ENCODE results near the gene POC1A. TPM values are rescaled to one million over a fixed set of nuclear protein-coding genes. Genes with fewer than 3 reads are reported as not detected.

POC1A gene
- total and polyA plus RNA-seq, 2 donors (not counting 3 experiments of a cell fraction or from before 2014, with no cell fraction given) = 14.8 to 19.4 TPM

DNA sequence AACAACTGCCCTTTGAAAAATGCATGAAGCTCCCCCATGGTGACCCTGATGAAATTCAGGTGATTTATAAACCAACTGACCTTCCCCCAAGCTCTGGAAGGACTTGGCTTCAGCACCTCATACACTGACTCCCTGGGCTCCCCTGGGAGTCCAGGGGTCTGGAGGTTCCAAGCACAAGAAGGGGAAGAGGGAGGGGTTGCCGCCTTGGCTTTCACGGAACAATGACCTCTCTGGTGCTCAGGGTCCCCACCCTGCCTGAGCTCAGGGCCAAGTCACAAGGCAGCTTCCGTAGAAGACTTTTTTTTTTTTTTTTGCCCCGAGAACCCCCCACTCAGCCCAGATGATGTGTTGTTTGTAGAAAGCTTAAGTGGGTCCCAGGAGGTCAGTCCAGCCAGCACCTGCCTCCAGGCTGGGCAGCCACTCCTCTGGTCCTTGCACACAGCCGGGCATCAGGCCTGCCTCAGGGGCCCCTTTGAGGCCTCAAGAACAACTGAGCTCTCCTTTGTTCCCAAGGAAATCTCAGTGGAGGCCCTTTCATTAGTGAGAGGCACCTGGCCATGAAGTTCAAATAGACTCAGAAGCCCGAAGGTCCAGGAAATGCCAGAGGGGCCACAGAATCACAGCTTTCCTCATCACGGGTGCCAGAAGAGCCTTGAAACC lies 29.7 kb upstream of the POC1A start:
- ChIA-PET CTCF (interaction anchor here (1.0 to 2.2 kb wide), 2 partner anchors 9 to 13 kb away, joined by 3 to 5 read pairs; no protein-coding TSS in a partner anchor), POLR2A (no interaction called here)
- intact Hi-C loops (cut with micrococcal nuclease) = no loop called here
- Histone ChIP-seq H3K9me1 (replicated peaks; ENCODE audit: control insufficient read depth, extremely low read depth, insufficient read depth, low read length) (no peaks in the 10 kb centered on the region), H3K27me3 (ENCODE audit: control insufficient read depth in 2 of 2, insufficient read depth in 2 of 2, low read length in 2 of 2) (peaks cover 0 to under 1% of the 10 kb centered on the region in 2 experiments), H3K4me1 (ENCODE audit: control insufficient read depth, extremely low read depth, insufficient read depth, low read length) (no peaks in the 10 kb centered on the region), H3K4me2 (ENCODE audit: insufficient read depth, low read length) (no peak overlapping the region), H3K27ac (ENCODE audit: insufficient read depth, low read depth, low read length) (no peak overlapping the region), H3K4me3 (replicated peaks in 1 of 3; ENCODE audit: insufficient read depth in 1 of 3, low read depth in 1 of 3, low read length in 3 of 3) (no peak overlapping the region), H3K36me3 (ENCODE audit: control insufficient read depth in 2 of 2, extremely low read depth in 1 of 2, insufficient read depth in 2 of 2, low read length in 2 of 2) (no peaks in the 10 kb centered on the region), H4K20me1 (replicated peaks; ENCODE audit: control insufficient read depth, extremely low read depth, insufficient read depth, low read length) (no peaks in the 10 kb centered on the region), H3K79me2 (ENCODE audit: control insufficient read depth, insufficient read depth, low read length) (no peaks in the 10 kb centered on the region), H2AFZ (ENCODE audit: low read depth, low read length) (no peak overlapping the region), H3K9ac (replicated peaks; ENCODE audit: extremely low read depth, insufficient read depth, low read length) (no peak overlapping the region), H3K9me3 (replicated peaks; ENCODE audit: control insufficient read depth, insufficient read depth, low read length) (no peaks in the 10 kb centered on the region)
- dilution Hi-C loops (cut with MboI; ENCODE audit: extremely low pct_ligation_motif_present, low sequenced_read_pairs) = no loop called here
- no TSS peak for BruUV-seq (replicated peaks)
- FAIRE-seq = no peak
- TF ChIP-seq EZH2 (IDR thresholded peaks at IDR 0.05; ENCODE audit: borderline replicate concordance, low read depth, low read length, severe bottlenecking) (no peak), POLR2A (IDR thresholded peaks at IDR 0.05; ENCODE audit: low read depth, low read length) (no peak), FOS (IDR thresholded peaks at IDR 0.05; ENCODE audit: borderline replicate concordance, insufficient read depth, low read length) (no peak), POLR2AphosphoS5 (IDR thresholded peaks at IDR 0.05; ENCODE audit: insufficient read depth, low read depth, low read length) (no peak), MYC (IDR thresholded peaks at IDR 0.05; ENCODE audit: low read depth, low read length) (no peak), GATA2 (IDR thresholded peaks at IDR 0.05; ENCODE audit: insufficient read depth, insufficient read length, low read depth, low read length) (no peak)
- TF ChIP-seq, protein P1, sequence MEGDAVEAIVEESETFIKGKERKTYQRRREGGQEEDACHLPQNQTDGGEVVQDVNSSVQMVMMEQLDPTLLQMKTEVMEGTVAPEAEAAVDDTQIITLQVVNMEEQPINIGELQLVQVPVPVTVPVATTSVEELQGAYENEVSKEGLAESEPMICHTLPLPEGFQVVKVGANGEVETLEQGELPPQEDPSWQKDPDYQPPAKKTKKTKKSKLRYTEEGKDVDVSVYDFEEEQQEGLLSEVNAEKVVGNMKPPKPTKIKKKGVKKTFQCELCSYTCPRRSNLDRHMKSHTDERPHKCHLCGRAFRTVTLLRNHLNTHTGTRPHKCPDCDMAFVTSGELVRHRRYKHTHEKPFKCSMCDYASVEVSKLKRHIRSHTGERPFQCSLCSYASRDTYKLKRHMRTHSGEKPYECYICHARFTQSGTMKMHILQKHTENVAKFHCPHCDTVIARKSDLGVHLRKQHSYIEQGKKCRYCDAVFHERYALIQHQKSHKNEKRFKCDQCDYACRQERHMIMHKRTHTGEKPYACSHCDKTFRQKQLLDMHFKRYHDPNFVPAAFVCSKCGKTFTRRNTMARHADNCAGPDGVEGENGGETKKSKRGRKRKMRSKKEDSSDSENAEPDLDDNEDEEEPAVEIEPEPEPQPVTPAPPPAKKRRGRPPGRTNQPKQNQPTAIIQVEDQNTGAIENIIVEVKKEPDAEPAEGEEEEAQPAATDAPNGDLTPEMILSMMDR (IDR thresholded peaks at IDR 0.05; ENCODE audit: extremely low read depth in 1 of 2, insufficient read depth in 1 of 2, low read depth in 1 of 2, low read length in 2 of 2) = no peak
- no peak for DNase-seq (ENCODE audit: low read depth, low spot score)

Measured in endothelial cell of umbilical vein (primary cell).